ENCODE data around the gene NFIA.

NFIA gene

GRCh38 chr1:61152469-61153105, 70.2 kb downstream of the NFIA start:
- no peak for DNase-seq (ENCODE audit: low read depth)

- DNase-seq (ENCODE audit: low read depth), result no peak
Measured at GRCh38 chr1:61156576-61157467, 74.5 kb downstream of the NFIA start.

- no peak for DNase-seq (ENCODE audit: low read depth)
Measured at GRCh38 chr1:61157468-61157987, 75.2 kb downstream of the NFIA start.

- no peak for DNase-seq (ENCODE audit: low read depth)
Measured at GRCh38 chr1:61158591-61158990, 76.2 kb downstream of the NFIA start.

GRCh38 chr1:61160526-61160925, 78.2 kb downstream of the NFIA start:
- no peak for DNase-seq (ENCODE audit: low read depth)

GRCh38 chr1:61162520-61163258, 80.3 kb downstream of the NFIA start:
- no peak for DNase-seq (ENCODE audit: low read depth)

- DNase-seq (ENCODE audit: low read depth), result no peak
Measured at GRCh38 chr1:61163355-61163754, 81.0 kb downstream of the NFIA start.

- DNase-seq (ENCODE audit: low read depth), result no peak
Measured at GRCh38 chr1:61165402-61165801, 83.0 kb downstream of the NFIA start.

- no peak for DNase-seq (ENCODE audit: low read depth)
Measured at GRCh38 chr1:61167309-61167708, 84.9 kb downstream of the NFIA start.

- DNase-seq (ENCODE audit: low read depth), result no peak
Measured at GRCh38 chr1:61169045-61169444, 86.7 kb downstream of the NFIA start.

GRCh38 chr1:61169634-61170033, 87.3 kb downstream of the NFIA start:
- DNase-seq (ENCODE audit: low read depth), result no peak

- no peak for DNase-seq (ENCODE audit: low read depth)
Measured at GRCh38 chr1:61170328-61171238, 88.2 kb downstream of the NFIA start.

GRCh38 chr1:61171346-61171745, 89.0 kb downstream of the NFIA start:
- DNase-seq (ENCODE audit: low read depth), result no peak

GRCh38 chr1:61171974-61172373, 89.6 kb downstream of the NFIA start:
- DNase-seq (ENCODE audit: low read depth), result no peak

- no peak for DNase-seq (ENCODE audit: low read depth)
Measured at GRCh38 chr1:61173118-61173517, 90.8 kb downstream of the NFIA start.

GRCh38 chr1:61174060-61174795, 91.9 kb downstream of the NFIA start:
- no peak for DNase-seq (ENCODE audit: low read depth)

GRCh38 chr1:61175976-61176375, 93.6 kb downstream of the NFIA start:
- no peak for DNase-seq (ENCODE audit: low read depth)

GRCh38 chr1:61181067-61182038, 99.0 kb downstream of the NFIA start:
- DNase-seq (ENCODE audit: low read depth), result no peak

- no peak for DNase-seq (ENCODE audit: low read depth)
Measured at GRCh38 chr1:61182049-61182448, 99.7 kb downstream of the NFIA start.

Measured in T follicular helper cell (primary cell).